GM23338 (cell line): ENCODE data around the gene ATP13A2.

Source experiments
- CREB1 ChIP-seq: fragments of 250-450 bp; sonication (Bioruptor Pico); IDR thresholded peaks from 2 replicates; pipeline ENCODE4 v1.5.0; 2020; ENCODE audit warnings: low read depth, mild to moderate bottlenecking, moderate library complexity
- EZH2 ChIP-seq: fragments of 200-600 bp; sonication (generic); IDR thresholded peaks from one replicate; pipeline ENCODE4 v1.8.0; 2017; ENCODE audit warnings: antibody characterized with exemption, mild to moderate bottlenecking, low read depth; ENCODE audit not compliant: unreplicated experiment
- EZH2phosphoT487 ChIP-seq: fragments of 200-600 bp; sonication (generic); IDR thresholded peaks from one replicate; pipeline ENCODE4 v1.8.1; 2018; ENCODE audit warnings: antibody characterized with exemption; ENCODE audit not compliant: unreplicated experiment
- JUNB ChIP-seq: IDR thresholded peaks from one replicate; pipeline ENCODE4 v1.6.1; 2016; ENCODE audit warnings: antibody characterized with exemption; ENCODE audit not compliant: unreplicated experiment
- NANOG ChIP-seq: IDR thresholded peaks from 2 replicates; pipeline ENCODE4 v1.6.1; 2016; ENCODE audit warnings: antibody characterized with exemption, borderline replicate concordance
- POLR2AphosphoS5 ChIP-seq: IDR thresholded peaks from 2 replicates; pipeline ENCODE4 v1.6.1; 2016; ENCODE audit warnings: antibody characterized with exemption, low read depth
- STAT1 ChIP-seq: IDR thresholded peaks from one replicate; pipeline ENCODE4 v1.6.1; 2016; ENCODE audit warnings: antibody characterized with exemption; ENCODE audit not compliant: unreplicated experiment
- ZNF331 ChIP-seq: fragments of 250-450 bp; sonication (Bioruptor Pico); IDR thresholded peaks from 2 replicates; pipeline ENCODE4 v1.5.0; 2020; ENCODE audit warnings: low read depth, mild to moderate bottlenecking, moderate library complexity
- TF ChIP-seq, protein P1 (sequence below), 2 experiments: fragments of 200-600 bp in 1 of 2; sonication (generic) in 1 of 2; conservative IDR thresholded peaks; 2 replicates each; pipeline versions ENCODE4 v1.5.1 to v1.6.1; 2016 to 2017; ENCODE audit warnings: antibody characterized with exemption in 2 of 2, low read depth in 2 of 2, mild to moderate bottlenecking in 2 of 2, moderate library complexity in 1 of 2
- TF ChIP-seq, protein P2 (sequence below): IDR thresholded peaks from one replicate; pipeline ENCODE4 v1.6.1; 2018; ENCODE audit warnings: antibody characterized with exemption; ENCODE audit not compliant: unreplicated experiment
- TF ChIP-seq, protein P3 (sequence below): IDR thresholded peaks from 2 replicates; pipeline ENCODE4 v1.6.1; 2016; ENCODE audit warnings: antibody characterized with exemption

DNA sequence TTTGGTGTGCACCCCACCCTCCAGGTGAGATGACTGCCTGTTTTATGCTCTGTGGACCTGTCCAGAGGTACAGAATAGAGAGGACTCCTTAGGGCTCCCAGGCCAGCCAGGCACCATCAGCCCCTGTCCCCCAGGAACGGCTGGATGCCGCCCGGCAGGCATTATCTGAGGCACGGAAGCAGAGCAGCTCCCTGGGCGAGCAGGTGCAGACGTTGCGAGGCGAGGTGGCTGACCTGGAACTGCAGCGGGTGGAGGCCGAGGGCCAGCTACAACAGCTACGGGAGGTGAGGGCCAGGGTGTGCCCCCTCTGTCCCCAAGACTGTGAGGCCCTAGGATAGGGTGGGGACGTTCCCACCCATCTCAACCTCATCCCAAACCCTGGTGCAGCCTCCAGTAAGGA lies 42.1 kb downstream of the ATP13A2 start:
- TF ChIP-seq, protein P1, sequence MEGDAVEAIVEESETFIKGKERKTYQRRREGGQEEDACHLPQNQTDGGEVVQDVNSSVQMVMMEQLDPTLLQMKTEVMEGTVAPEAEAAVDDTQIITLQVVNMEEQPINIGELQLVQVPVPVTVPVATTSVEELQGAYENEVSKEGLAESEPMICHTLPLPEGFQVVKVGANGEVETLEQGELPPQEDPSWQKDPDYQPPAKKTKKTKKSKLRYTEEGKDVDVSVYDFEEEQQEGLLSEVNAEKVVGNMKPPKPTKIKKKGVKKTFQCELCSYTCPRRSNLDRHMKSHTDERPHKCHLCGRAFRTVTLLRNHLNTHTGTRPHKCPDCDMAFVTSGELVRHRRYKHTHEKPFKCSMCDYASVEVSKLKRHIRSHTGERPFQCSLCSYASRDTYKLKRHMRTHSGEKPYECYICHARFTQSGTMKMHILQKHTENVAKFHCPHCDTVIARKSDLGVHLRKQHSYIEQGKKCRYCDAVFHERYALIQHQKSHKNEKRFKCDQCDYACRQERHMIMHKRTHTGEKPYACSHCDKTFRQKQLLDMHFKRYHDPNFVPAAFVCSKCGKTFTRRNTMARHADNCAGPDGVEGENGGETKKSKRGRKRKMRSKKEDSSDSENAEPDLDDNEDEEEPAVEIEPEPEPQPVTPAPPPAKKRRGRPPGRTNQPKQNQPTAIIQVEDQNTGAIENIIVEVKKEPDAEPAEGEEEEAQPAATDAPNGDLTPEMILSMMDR (conservative IDR thresholded peaks at IDR 0.05; ENCODE audit: low read depth in 2 of 2), result no peak
- TF ChIP-seq EZH2, result no peak
- no peak for TF ChIP-seq NANOG
- no peak for TF ChIP-seq POLR2AphosphoS5
- TF ChIP-seq JUNB, result no peak
- TF ChIP-seq EZH2phosphoT487, result no peak
- TF ChIP-seq ZNF331 (CRISPR knock-in tag), result no peak
- no peak for TF ChIP-seq CREB1 (CRISPR knock-in tag)
- TF ChIP-seq, protein P2, sequence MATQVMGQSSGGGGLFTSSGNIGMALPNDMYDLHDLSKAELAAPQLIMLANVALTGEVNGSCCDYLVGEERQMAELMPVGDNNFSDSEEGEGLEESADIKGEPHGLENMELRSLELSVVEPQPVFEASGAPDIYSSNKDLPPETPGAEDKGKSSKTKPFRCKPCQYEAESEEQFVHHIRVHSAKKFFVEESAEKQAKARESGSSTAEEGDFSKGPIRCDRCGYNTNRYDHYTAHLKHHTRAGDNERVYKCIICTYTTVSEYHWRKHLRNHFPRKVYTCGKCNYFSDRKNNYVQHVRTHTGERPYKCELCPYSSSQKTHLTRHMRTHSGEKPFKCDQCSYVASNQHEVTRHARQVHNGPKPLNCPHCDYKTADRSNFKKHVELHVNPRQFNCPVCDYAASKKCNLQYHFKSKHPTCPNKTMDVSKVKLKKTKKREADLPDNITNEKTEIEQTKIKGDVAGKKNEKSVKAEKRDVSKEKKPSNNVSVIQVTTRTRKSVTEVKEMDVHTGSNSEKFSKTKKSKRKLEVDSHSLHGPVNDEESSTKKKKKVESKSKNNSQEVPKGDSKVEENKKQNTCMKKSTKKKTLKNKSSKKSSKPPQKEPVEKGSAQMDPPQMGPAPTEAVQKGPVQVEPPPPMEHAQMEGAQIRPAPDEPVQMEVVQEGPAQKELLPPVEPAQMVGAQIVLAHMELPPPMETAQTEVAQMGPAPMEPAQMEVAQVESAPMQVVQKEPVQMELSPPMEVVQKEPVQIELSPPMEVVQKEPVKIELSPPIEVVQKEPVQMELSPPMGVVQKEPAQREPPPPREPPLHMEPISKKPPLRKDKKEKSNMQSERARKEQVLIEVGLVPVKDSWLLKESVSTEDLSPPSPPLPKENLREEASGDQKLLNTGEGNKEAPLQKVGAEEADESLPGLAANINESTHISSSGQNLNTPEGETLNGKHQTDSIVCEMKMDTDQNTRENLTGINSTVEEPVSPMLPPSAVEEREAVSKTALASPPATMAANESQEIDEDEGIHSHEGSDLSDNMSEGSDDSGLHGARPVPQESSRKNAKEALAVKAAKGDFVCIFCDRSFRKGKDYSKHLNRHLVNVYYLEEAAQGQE, result no peak
- TF ChIP-seq STAT1, result no peak
- TF ChIP-seq, protein P3, sequence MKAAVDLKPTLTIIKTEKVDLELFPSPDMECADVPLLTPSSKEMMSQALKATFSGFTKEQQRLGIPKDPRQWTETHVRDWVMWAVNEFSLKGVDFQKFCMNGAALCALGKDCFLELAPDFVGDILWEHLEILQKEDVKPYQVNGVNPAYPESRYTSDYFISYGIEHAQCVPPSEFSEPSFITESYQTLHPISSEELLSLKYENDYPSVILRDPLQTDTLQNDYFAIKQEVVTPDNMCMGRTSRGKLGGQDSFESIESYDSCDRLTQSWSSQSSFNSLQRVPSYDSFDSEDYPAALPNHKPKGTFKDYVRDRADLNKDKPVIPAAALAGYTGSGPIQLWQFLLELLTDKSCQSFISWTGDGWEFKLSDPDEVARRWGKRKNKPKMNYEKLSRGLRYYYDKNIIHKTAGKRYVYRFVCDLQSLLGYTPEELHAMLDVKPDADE, result no peak
